Measurements from ENCODE around the gene PAAF1. TPM values are rescaled to one million over a fixed set of nuclear protein-coding genes. Genes with fewer than 3 reads are reported as not detected.

PAAF1 gene
- total and polyA plus RNA-seq, 7 experiments from 2014 or later: 12.4 to 26.2 (median 20.3) TPM

- H3K36me3 Mint-ChIP-seq: peaks cover 0 to 2% (median 0%) of the 10 kb centered on the region in 5 donors
Measured at GRCh38 chr11:73965764-73966121, 88.9 kb downstream of the PAAF1 start.

GRCh38 chr11:73968356-73968966 lies 91.7 kb downstream of the PAAF1 start:
- Histone ChIP-seq H3K36me3 (ENCODE audit: control insufficient read depth in 2 of 3, insufficient read depth in 3 of 3, low read length in 3 of 3) (no peaks in the 10 kb centered on the region), H3K4me1 (ENCODE audit: control insufficient read depth in 2 of 2, insufficient read depth in 2 of 2, low read length in 2 of 2) (peaks cover 69 to 80% of the 10 kb centered on the region in 2 donors), H3K4me3 (ENCODE audit: low read length) (no peak overlapping the region), H3K9me3 (ENCODE audit: control insufficient read depth in 2 of 3, low read length in 3 of 3) (no peaks in the 10 kb centered on the region), H3K27me3 (ENCODE audit: control insufficient read depth in 2 of 2, insufficient read depth in 2 of 2, low read length in 2 of 2) (no peaks in the 10 kb centered on the region), H3K27ac (ENCODE audit: low read depth, low read length) (peak overlapping the region; percentile 73)
- DNase-seq: no peak
- Mint-ChIP-seq H3K27me3 (no peaks in the 10 kb centered on the region), H3K36me3 (peaks cover 0 to 5% (median 0%) of the 10 kb centered on the region in 5 donors), H3K9me3 (peaks cover 0 to 4% (median 0%) of the 10 kb centered on the region in 11 donors), H3K27ac (peak overlapping the region; percentile 56 to 100 (median 98)), H3K4me3 (peak overlapping the region in 9 of 10 donors; percentile 2 to 79 (median 57)), H3K4me1 (peaks cover 47 to 89% (median 69%) of the 10 kb centered on the region in 7 donors)
- ATAC-seq: no peak
- intact Hi-C loops (cut with micrococcal nuclease): loop anchor here in 1 of 2 donors (10.0 kb wide), 1 partner anchor 266 kb away; no protein-coding TSS in a partner anchor
- ChIA-PET POLR2A (interaction anchor here (1.5 to 26.2 kb wide), 4 partner anchors 23 to 48 kb away, joined by 4 to 1403 read pairs (median 106); partner anchors contain the start of genes UCP2 and UCP3), CTCF (interaction anchor here (1.4 to 6.6 kb wide), 3 partner anchors 11 to 66 kb away, joined by 3 to 50 read pairs (median 9); no protein-coding TSS in a partner anchor)

More at GRCh38 chr11:73965764-73966121, 88.9 kb downstream of the PAAF1 start:
- ChIA-PET CTCF (interaction anchor here (1.2 to 6.6 kb wide), 6 partner anchors 14 to 123 kb away, joined by 3 to 50 read pairs (median 9); no protein-coding TSS in a partner anchor), POLR2A (interaction anchor here (0.6 to 26.2 kb wide), 6 partner anchors 25 to 205 kb away, joined by 3 to 1403 read pairs (median 4); partner anchors contain the start of genes C2CD3, PPME1, UCP2 and UCP3)
- Mint-ChIP-seq H3K27ac (peak overlapping the region in 8 of 9 donors; percentile 19 to 91 (median 75)), H3K4me3 (peak overlapping the region in 2 of 10 donors; percentile 10 to 17), H3K9me3 (peaks cover 0 to 4% (median 0%) of the 10 kb centered on the region in 11 donors), H3K27me3 (no peaks in the 10 kb centered on the region), H3K4me1 (peaks cover 32 to 62% (median 46%) of the 10 kb centered on the region in 7 donors)
- DNase-seq: no peak
- H3K27ac ChIP-seq (ENCODE audit: low read depth, low read length): peak overlapping the region; percentile 44
- ATAC-seq: no peak
- H3K36me3 ChIP-seq (ENCODE audit: control insufficient read depth in 2 of 3, insufficient read depth in 3 of 3, low read length in 3 of 3): no peaks in the 10 kb centered on the region
- H3K4me1 ChIP-seq (ENCODE audit: control insufficient read depth in 2 of 2, insufficient read depth in 2 of 2, low read length in 2 of 2): peaks cover 46 to 54% of the 10 kb centered on the region in 2 donors
- H3K9me3 ChIP-seq (ENCODE audit: control insufficient read depth in 2 of 3, low read length in 3 of 3): no peaks in the 10 kb centered on the region
- intact Hi-C loops (cut with micrococcal nuclease): loop anchor here (2.0 to 10.0 kb wide), 5 partner anchors 29 to 289 kb away; no protein-coding TSS in a partner anchor
- no peak overlapping the region for H3K4me3 ChIP-seq (ENCODE audit: low read length)
- H3K27me3 ChIP-seq (ENCODE audit: control insufficient read depth in 2 of 2, insufficient read depth in 2 of 2, low read length in 2 of 2): no peaks in the 10 kb centered on the region

- Mint-ChIP-seq H3K36me3 (peaks cover 0 to 9% (median 1%) of the 10 kb centered on the region in 5 donors), H3K4me1 (peaks cover 50 to 91% (median 72%) of the 10 kb centered on the region in 7 donors), H3K27ac (peak overlapping the region; percentile 79 to 100 (median 98)), H3K4me3 (peak overlapping the region in 9 of 10 donors; percentile 2 to 77 (median 55)), H3K27me3 (no peaks in the 10 kb centered on the region), H3K9me3 (peaks cover 0 to 4% (median 0%) of the 10 kb centered on the region in 11 donors)
- H3K4me1 ChIP-seq (ENCODE audit: control insufficient read depth in 2 of 2, insufficient read depth in 2 of 2, low read length in 2 of 2): peaks cover 73 to 84% of the 10 kb centered on the region in 2 donors
- no peak for DNase-seq
- H3K27ac ChIP-seq (ENCODE audit: low read depth, low read length): peak overlapping the region; percentile 73
- no peaks in the 10 kb centered on the region for H3K9me3 ChIP-seq (ENCODE audit: control insufficient read depth in 2 of 3, low read length in 3 of 3)
- intact Hi-C loops (cut with micrococcal nuclease): loop anchor here in 1 of 2 donors (10.0 kb wide), 1 partner anchor 266 kb away; no protein-coding TSS in a partner anchor
- POLR2A ChIA-PET: interaction anchor here (1.1 to 26.2 kb wide), 7 partner anchors 9 to 430 kb away, joined by 3 to 1403 read pairs (median 34); partner anchors contain the start of genes PGM2L1, UCP2 and UCP3
- H3K36me3 ChIP-seq (ENCODE audit: control insufficient read depth in 2 of 3, insufficient read depth in 3 of 3, low read length in 3 of 3): peaks cover 0 to under 1% (median 0%) of the 10 kb centered on the region in 3 experiments
- CTCF ChIA-PET: interaction anchor here (1.2 to 3.2 kb wide), 4 partner anchors 11 to 45 kb away, joined by 3 to 11 read pairs (median 8); no protein-coding TSS in a partner anchor
- no peak for ATAC-seq
- H3K27me3 ChIP-seq (ENCODE audit: control insufficient read depth in 2 of 2, insufficient read depth in 2 of 2, low read length in 2 of 2): no peaks in the 10 kb centered on the region
- peak overlapping the region; percentile 17 for H3K4me3 ChIP-seq (ENCODE audit: low read length)
Measured at GRCh38 chr11:73969091-73969490, 92.3 kb downstream of the PAAF1 start.

- peaks cover 75 to 88% of the 10 kb centered on the region in 2 donors for H3K4me1 ChIP-seq (ENCODE audit: control insufficient read depth in 2 of 2, insufficient read depth in 2 of 2, low read length in 2 of 2)
- CTCF ChIA-PET: interaction anchor here (0.8 to 3.2 kb wide), 9 partner anchors 10 to 82 kb away, joined by 3 to 11 read pairs (median 4); no protein-coding TSS in a partner anchor
- H3K27ac Mint-ChIP-seq: peak overlapping the region; percentile 79 to 100 (median 98)
- H3K27me3 ChIP-seq (ENCODE audit: control insufficient read depth in 2 of 2, insufficient read depth in 2 of 2, low read length in 2 of 2): no peaks in the 10 kb centered on the region
- peaks cover under 1 to 19% (median 12%) of the 10 kb centered on the region in 5 donors for H3K36me3 Mint-ChIP-seq
- intact Hi-C loops (cut with micrococcal nuclease): loop anchor here in 1 of 2 donors (1.0 to 10.0 kb wide), 2 partner anchors 35 to 265 kb away; no protein-coding TSS in a partner anchor
- H3K4me3 ChIP-seq (ENCODE audit: low read length): peak overlapping the region; percentile 17
- peak overlapping the region; percentile 73 for H3K27ac ChIP-seq (ENCODE audit: low read depth, low read length)
- ATAC-seq (peak; percentile 30), DNase-seq (peak in 3 of 9 donors; percentile 35 to 43 (median 42))
- H3K36me3 ChIP-seq (ENCODE audit: control insufficient read depth in 2 of 3, insufficient read depth in 3 of 3, low read length in 3 of 3): peaks cover 0 to 12% (median 4%) of the 10 kb centered on the region in 3 experiments
- no peaks in the 10 kb centered on the region for H3K27me3 Mint-ChIP-seq
- H3K4me3 Mint-ChIP-seq: peak overlapping the region in 9 of 10 donors; percentile 14 to 73 (median 57)
- peaks cover 0 to 4% (median 0%) of the 10 kb centered on the region in 11 donors for H3K9me3 Mint-ChIP-seq
- H3K4me1 Mint-ChIP-seq: peaks cover 55 to 91% (median 77%) of the 10 kb centered on the region in 7 donors
- POLR2A ChIA-PET: interaction anchor here (0.6 to 26.2 kb wide), 15 partner anchors 10 to 428 kb away, joined by 3 to 1403 read pairs (median 5); partner anchors contain the start of genes C2CD3, PGM2L1, PPME1 and UCP2
- H3K9me3 ChIP-seq (ENCODE audit: control insufficient read depth in 2 of 3, low read length in 3 of 3): no peaks in the 10 kb centered on the region
Measured at GRCh38 chr11:73969991-73970800, 93.4 kb downstream of the PAAF1 start.

GRCh38 chr11:73971175-73971719 lies 94.4 kb downstream of the PAAF1 start:
- H3K4me3 ChIP-seq (ENCODE audit: low read length): no peak overlapping the region
- H3K27me3 Mint-ChIP-seq: no peaks in the 10 kb centered on the region
- ATAC-seq: peak; percentile 3
- peak overlapping the region; percentile 73 for H3K27ac ChIP-seq (ENCODE audit: low read depth, low read length)
- CTCF ChIA-PET: interaction anchor here (1.0 to 3.2 kb wide), 5 partner anchors 8 to 69 kb away, joined by 4 to 11 read pairs (median 6); no protein-coding TSS in a partner anchor
- H3K36me3 ChIP-seq (ENCODE audit: control insufficient read depth in 2 of 3, insufficient read depth in 3 of 3, low read length in 3 of 3): peaks cover 5 to 22% (median 7%) of the 10 kb centered on the region in 3 experiments
- H3K4me3 Mint-ChIP-seq: peak overlapping the region in 6 of 10 donors; percentile 13 to 57 (median 27)
- intact Hi-C loops (cut with micrococcal nuclease): no loop called here
- DNase-seq: no peak
- no peaks in the 10 kb centered on the region for H3K9me3 ChIP-seq (ENCODE audit: control insufficient read depth in 2 of 3, low read length in 3 of 3)
- H3K27me3 ChIP-seq (ENCODE audit: control insufficient read depth in 2 of 2, insufficient read depth in 2 of 2, low read length in 2 of 2): no peaks in the 10 kb centered on the region
- peaks cover 5 to 30% (median 21%) of the 10 kb centered on the region in 5 donors for H3K36me3 Mint-ChIP-seq
- peak overlapping the region; percentile 78 to 100 (median 98) for H3K27ac Mint-ChIP-seq
- H3K4me1 ChIP-seq (ENCODE audit: control insufficient read depth in 2 of 2, insufficient read depth in 2 of 2, low read length in 2 of 2): peaks cover 75 to 86% of the 10 kb centered on the region in 2 donors
- peaks cover 0 to 2% (median 0%) of the 10 kb centered on the region in 11 donors for H3K9me3 Mint-ChIP-seq
- POLR2A ChIA-PET: interaction anchor here (0.6 to 26.2 kb wide), 11 partner anchors 20 to 108 kb away, joined by 3 to 1403 read pairs (median 5); partner anchors contain the start of genes UCP2 and UCP3
- H3K4me1 Mint-ChIP-seq: peaks cover 64 to 91% (median 77%) of the 10 kb centered on the region in 7 donors
